ENCODE measurements around the gene FHOD3. TPM values are rescaled to one million over a fixed set of nuclear protein-coding genes. Genes with fewer than 3 reads are reported as not detected.

FHOD3 gene
- total RNA-seq, 4 donors from 2014 or later, result 3.5 to 40.0 (median 14.5) TPM

- intact Hi-C loops (cut with DNase I; ENCODE audit: low total_unique reads), result no loop called here
Measured at GRCh38 chr18:36808681-36809080, 511.2 kb downstream of the FHOD3 start.

DNA sequence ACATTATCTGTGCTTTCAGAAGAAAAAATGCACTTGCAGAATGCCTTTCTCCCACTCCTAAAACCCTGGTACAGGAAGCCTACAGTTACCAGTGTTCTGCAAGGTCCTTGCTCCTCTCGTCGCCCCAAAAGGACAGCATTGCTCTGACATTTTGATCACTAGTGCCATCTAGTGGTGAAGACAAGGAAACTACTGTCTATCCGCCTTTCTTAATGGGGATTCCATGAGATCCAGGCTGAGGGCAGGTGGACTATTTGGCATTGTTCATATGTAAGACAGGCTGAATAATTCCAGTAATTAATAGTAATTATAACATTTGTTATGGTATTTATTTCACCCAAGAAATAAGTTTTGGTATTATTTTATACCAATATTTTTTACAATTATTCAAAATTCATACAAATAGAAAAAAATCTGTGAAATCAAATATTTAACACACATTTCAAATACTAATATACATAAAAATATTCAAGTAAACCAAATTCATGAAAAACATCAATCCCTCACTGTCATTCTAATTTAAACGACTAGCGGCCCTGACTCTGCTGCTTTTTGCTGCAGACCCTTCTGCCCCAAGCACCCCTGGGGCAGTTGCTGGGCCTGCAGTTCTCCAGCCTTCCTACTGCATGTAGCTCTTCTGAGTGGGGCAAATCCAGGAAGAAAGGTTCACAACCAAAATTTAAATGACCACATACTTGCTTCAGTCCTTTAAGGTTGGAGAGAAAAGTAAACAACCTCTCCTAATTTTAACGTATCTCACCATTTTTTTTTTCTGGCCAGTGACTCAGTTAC is 512.3 kb downstream of the FHOD3 start:
- intact Hi-C loops (cut with DNase I; ENCODE audit: low total_unique reads) (no loop called here), in situ Hi-C loops (cut with MboI; ENCODE audit: low pct_ligation_motif_present in 1 of 4, low pct_unique_long_range_greater_than_20kb in 1 of 4, low sequenced_read_pairs in 3 of 4) (no loop called here)

More at GRCh38 chr18:36808681-36809080, 511.2 kb downstream of the FHOD3 start:
- Histone ChIP-seq H3K4me1 (peaks cover 0 to 4% (median 0%) of the 10 kb centered on the region in 4 donors), H3K9me3 (no peaks in the 10 kb centered on the region), H3K27me3 (no peaks in the 10 kb centered on the region), H3K36me3 (peaks cover 0 to 20% (median 2%) of the 10 kb centered on the region in 4 donors), H3K4me3 (no peak overlapping the region), H3K27ac (no peak overlapping the region)
- no peak for TF ChIP-seq POLR2A (IDR thresholded peaks at IDR 0.05)
- TF ChIP-seq, protein P1, sequence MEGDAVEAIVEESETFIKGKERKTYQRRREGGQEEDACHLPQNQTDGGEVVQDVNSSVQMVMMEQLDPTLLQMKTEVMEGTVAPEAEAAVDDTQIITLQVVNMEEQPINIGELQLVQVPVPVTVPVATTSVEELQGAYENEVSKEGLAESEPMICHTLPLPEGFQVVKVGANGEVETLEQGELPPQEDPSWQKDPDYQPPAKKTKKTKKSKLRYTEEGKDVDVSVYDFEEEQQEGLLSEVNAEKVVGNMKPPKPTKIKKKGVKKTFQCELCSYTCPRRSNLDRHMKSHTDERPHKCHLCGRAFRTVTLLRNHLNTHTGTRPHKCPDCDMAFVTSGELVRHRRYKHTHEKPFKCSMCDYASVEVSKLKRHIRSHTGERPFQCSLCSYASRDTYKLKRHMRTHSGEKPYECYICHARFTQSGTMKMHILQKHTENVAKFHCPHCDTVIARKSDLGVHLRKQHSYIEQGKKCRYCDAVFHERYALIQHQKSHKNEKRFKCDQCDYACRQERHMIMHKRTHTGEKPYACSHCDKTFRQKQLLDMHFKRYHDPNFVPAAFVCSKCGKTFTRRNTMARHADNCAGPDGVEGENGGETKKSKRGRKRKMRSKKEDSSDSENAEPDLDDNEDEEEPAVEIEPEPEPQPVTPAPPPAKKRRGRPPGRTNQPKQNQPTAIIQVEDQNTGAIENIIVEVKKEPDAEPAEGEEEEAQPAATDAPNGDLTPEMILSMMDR (IDR thresholded peaks at IDR 0.05), result no peak
- TF ChIP-seq EP300 (IDR thresholded peaks at IDR 0.05; ENCODE audit: low read depth), result no peak
- TF ChIP-seq POLR2AphosphoS5 (IDR thresholded peaks at IDR 0.05), result no peak
- in situ Hi-C loops (cut with MboI; ENCODE audit: low pct_ligation_motif_present in 1 of 4, low pct_unique_long_range_greater_than_20kb in 1 of 4, low sequenced_read_pairs in 3 of 4), result no loop called here
- 80 to 89% methylated on average over 1 to 2 of the region's 2 CpGs for WGBS, 2 donors (ENCODE audit: low coverage in 1 of 2)
- no peak for DNase-seq

DNA sequence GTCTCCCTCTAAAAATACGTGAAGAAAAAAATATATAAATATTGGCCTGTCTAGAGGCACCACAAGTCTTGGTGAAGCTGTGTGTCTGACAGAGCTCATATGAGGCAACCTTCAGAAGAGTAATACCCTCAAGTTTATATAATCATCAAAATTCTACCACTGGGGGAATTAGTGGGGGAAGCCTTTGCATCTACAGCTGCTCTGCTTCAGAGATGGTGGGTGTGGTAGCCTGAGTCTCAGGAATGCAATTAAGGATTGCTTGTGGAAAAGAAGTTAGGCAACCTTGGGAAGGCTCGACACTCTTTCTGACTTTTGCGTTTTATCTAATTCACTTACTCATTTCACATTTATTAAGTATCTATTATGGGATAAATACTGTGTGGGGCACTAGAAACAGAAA is 513.9 kb downstream of the FHOD3 start:
- 63 to 81% methylated on average over 3 of the region's 3 CpGs for WGBS, 2 donors (ENCODE audit: low coverage in 1 of 2)
- H3K4me1 ChIP-seq, result peaks cover 0 to 4% (median 0%) of the 10 kb centered on the region in 4 donors
- no peaks in the 10 kb centered on the region for H3K36me3 ChIP-seq
- intact Hi-C loops (cut with DNase I; ENCODE audit: low total_unique reads), result no loop called here
- in situ Hi-C loops (cut with MboI; ENCODE audit: low pct_ligation_motif_present in 1 of 4, low pct_unique_long_range_greater_than_20kb in 1 of 4, low sequenced_read_pairs in 3 of 4), result no loop called here
- H3K4me3 ChIP-seq, result no peak overlapping the region
- DNase-seq, result no peak
- H3K27me3 ChIP-seq, result no peaks in the 10 kb centered on the region
- peak overlapping the region in 2 of 4 donors; percentile 15 to 17 for H3K27ac ChIP-seq
- no peaks in the 10 kb centered on the region for H3K9me3 ChIP-seq
- no peak for TF ChIP-seq POLR2AphosphoS5 (IDR thresholded peaks at IDR 0.05)
- no peak for TF ChIP-seq EP300 (IDR thresholded peaks at IDR 0.05; ENCODE audit: low read depth)
- TF ChIP-seq, protein P1 (IDR thresholded peaks at IDR 0.05), result no peak
- no peak for TF ChIP-seq POLR2A (IDR thresholded peaks at IDR 0.05)

More for the DNA sequence above, 512.3 kb downstream of the FHOD3 start:
- Histone ChIP-seq H3K4me3 (no peak overlapping the region), H3K9me3 (no peaks in the 10 kb centered on the region), H3K36me3 (peaks cover 0 to 8% (median 2%) of the 10 kb centered on the region in 4 donors), H3K4me1 (peaks cover 0 to 4% (median 0%) of the 10 kb centered on the region in 4 donors), H3K27me3 (no peaks in the 10 kb centered on the region), H3K27ac (no peak overlapping the region)
- TF ChIP-seq EP300 (IDR thresholded peaks at IDR 0.05; ENCODE audit: low read depth), result no peak
- TF ChIP-seq POLR2AphosphoS5 (IDR thresholded peaks at IDR 0.05), result no peak
- TF ChIP-seq, protein P1 (IDR thresholded peaks at IDR 0.05), result peak; percentile 62 to 82 (median 79)
- TF ChIP-seq POLR2A (IDR thresholded peaks at IDR 0.05), result no peak
- peak; percentile 14 for DNase-seq
- 38 to 43% methylated on average over 3 to 6 of the region's 6 CpGs for WGBS, 2 donors (ENCODE audit: low coverage in 1 of 2)

GRCh38 chr18:36811955-36812354 is 514.4 kb downstream of the FHOD3 start:
- Histone ChIP-seq H3K9me3 (no peaks in the 10 kb centered on the region), H3K27ac (peak overlapping the region in 2 of 4 donors; percentile 15 to 17), H3K4me1 (peaks cover 0 to 4% (median 0%) of the 10 kb centered on the region in 4 donors), H3K4me3 (no peak overlapping the region), H3K36me3 (no peaks in the 10 kb centered on the region), H3K27me3 (no peaks in the 10 kb centered on the region)
- TF ChIP-seq EP300 (IDR thresholded peaks at IDR 0.05; ENCODE audit: low read depth) (no peak), POLR2A (IDR thresholded peaks at IDR 0.05) (no peak), POLR2AphosphoS5 (IDR thresholded peaks at IDR 0.05) (no peak)
- TF ChIP-seq, protein P1 (IDR thresholded peaks at IDR 0.05), result no peak
- intact Hi-C loops (cut with DNase I; ENCODE audit: low total_unique reads) (no loop called here), in situ Hi-C loops (cut with MboI; ENCODE audit: low pct_ligation_motif_present in 1 of 4, low pct_unique_long_range_greater_than_20kb in 1 of 4, low sequenced_read_pairs in 3 of 4) (no loop called here)
- DNase-seq, result no peak
